GM18507 (cell line): Measurements from ENCODE around the gene GNLY.
A peak's percentile ranks its signal among the peaks of the same experiment; 100 is the strongest.
"Not testable (repeated sequence)": the region's sequence is repeated elsewhere in the genome, so short reads cannot be mapped to it uniquely, and the experiment has no call there.

Experiments used
- DNase-seq: peaks from one replicate; pipeline ENCODE4 v3.0.0; 2011; ENCODE audit warnings: low read depth; ENCODE audit not compliant: insufficient read length; ENCODE audit errors: extremely low spot score
- FAIRE-seq: peaks from 2 replicates; lab custom pipeline; 2011; peaks lifted over from hg19 to GRCh38; lab: Jason Lieb, UNC

The GNLY gene

GRCh38 chr2:85663594-85664565, 30.3 kb upstream of the GNLY start:
- no peak for DNase-seq
- no peak for FAIRE-seq

- no peak for FAIRE-seq
- DNase-seq = no peak
These were observed 28.8 kb upstream of the GNLY start for GRCh38 chr2:85665264-85665937.

GRCh38 chr2:85666016-85666415, 28.1 kb upstream of the GNLY start:
- no peak for DNase-seq
- FAIRE-seq = no peak

- FAIRE-seq (no peak), DNase-seq (no peak)
These were observed 27.5 kb upstream of the GNLY start for GRCh38 chr2:85666435-85667316.

GRCh38 chr2:85667561-85668008, 26.6 kb upstream of the GNLY start:
- no peak for FAIRE-seq

GRCh38 chr2:85668009-85668856, 25.9 kb upstream of the GNLY start, which contains the start of gene SFTPB:
Gene SFTPB (minus strand): TSS chr2:85668199. CDS start chr2:85668183, 16 bp downstream.
- no peak for DNase-seq
- no peak for FAIRE-seq

More at GRCh38 chr2:85667561-85668008, 26.6 kb upstream of the GNLY start:
- no peak for DNase-seq

GRCh38 chr2:85668857-85669142, 25.4 kb upstream of the GNLY start:
- DNase-seq = no peak
- no peak for FAIRE-seq

GRCh38 chr2:85669549-85669948, 24.6 kb upstream of the GNLY start:
- DNase-seq (no peak), FAIRE-seq (peak; percentile 70)

GRCh38 chr2:85670416-85670815, 23.7 kb upstream of the GNLY start:
- not testable (repeated sequence) for FAIRE-seq, DNase-seq

GRCh38 chr2:85672456-85672855, 21.7 kb upstream of the GNLY start:
- FAIRE-seq (no peak), DNase-seq (no peak)

- no peak for DNase-seq
- FAIRE-seq = no peak
These were observed 20.3 kb upstream of the GNLY start for GRCh38 chr2:85673716-85674375.

- DNase-seq = no peak
- no peak for FAIRE-seq
These were observed 19.7 kb upstream of the GNLY start for GRCh38 chr2:85674417-85674816.

GRCh38 chr2:85675427-85675826, 18.7 kb upstream of the GNLY start:
- DNase-seq (no peak), FAIRE-seq (no peak)

GRCh38 chr2:85675866-85676548, 18.2 kb upstream of the GNLY start:
- FAIRE-seq (no peak), DNase-seq (no peak)

GRCh38 chr2:85678377-85678776, 15.8 kb upstream of the GNLY start:
- DNase-seq (no peak), FAIRE-seq (no peak)

- DNase-seq (peak; percentile 73), FAIRE-seq (peak; percentile 59)
These were observed 15.1 kb upstream of the GNLY start for GRCh38 chr2:85678794-85679672.
